HG03135 (cell line): Measurements from ENCODE around the gene ACTN1.

ENCODE experiments used
- ATAC-seq: cut with Tn5 transposase; IDR thresholded peaks from one replicate; pipeline ENCODE4 v1.9.1; 2021; ENCODE audit warnings: mild to moderate bottlenecking, moderate library complexity; ENCODE audit not compliant: unreplicated experiment

ACTN1 gene

GRCh38 chr14:68836082-68836481 lies 143.0 kb downstream of the ACTN1 start:
- no peak for ATAC-seq

- no peak for ATAC-seq
These were observed 144.3 kb downstream of the ACTN1 start for GRCh38 chr14:68834816-68835215.

GRCh38 chr14:68828698-68829097 lies 150.4 kb downstream of the ACTN1 start:
- ATAC-seq = no peak

GRCh38 chr14:68825729-68826128 lies 153.4 kb downstream of the ACTN1 start:
- no peak for ATAC-seq

GRCh38 chr14:68824517-68825347 lies 154.4 kb downstream of the ACTN1 start:
- no peak for ATAC-seq

- no peak for ATAC-seq
These were observed 154.9 kb downstream of the ACTN1 start for GRCh38 chr14:68824207-68824516.
